K562 (cell line): ENCODE measurements around the gene UFC1.

Experiments
- FOXJ3 ChIP-seq: sonication (generic); formaldehyde crosslinking; IDR thresholded peaks from 2 replicates; pipeline ENCODE4 v1.4.0; 2020; ENCODE audit warnings: mild to moderate bottlenecking, missing genetic modification reagents
- FOXK2 ChIP-seq, 2 experiments: fragments of 450-650 bp; IDR thresholded peaks in 1 of 2; conservative IDR thresholded peaks in 1 of 2; 2 replicates each; pipeline ENCODE4 v1.6.1; 2016; ENCODE audit warnings: low read depth in 2 of 2, mild to moderate bottlenecking in 1 of 2
- HCFC1 ChIP-seq: IDR thresholded peaks from 2 replicates; pipeline ENCODE4 v1.6.1; 2012; ENCODE audit warnings: low read depth, low read length, improper control_type of control experiment
- RNF2 ChIP-seq: sonication (generic); IDR thresholded peaks from 2 replicates; pipeline ENCODE4 v1.6.1; 2016
- ZFP1 ChIP-seq: fragments of 450-650 bp; formaldehyde crosslinking; IDR thresholded peaks from 2 replicates; pipeline ENCODE4 v1.4.0; 2020; ENCODE audit warnings: mild to moderate bottlenecking, mixed read lengths
- TF ChIP-seq, protein P1 (sequence below): fragments of 250-450 bp; sonication (Bioruptor Pico); IDR thresholded peaks from 2 replicates; pipeline ENCODE4 v1.4.0; 2020; ENCODE audit warnings: mild to moderate bottlenecking, moderate library complexity, borderline replicate concordance

DNA sequence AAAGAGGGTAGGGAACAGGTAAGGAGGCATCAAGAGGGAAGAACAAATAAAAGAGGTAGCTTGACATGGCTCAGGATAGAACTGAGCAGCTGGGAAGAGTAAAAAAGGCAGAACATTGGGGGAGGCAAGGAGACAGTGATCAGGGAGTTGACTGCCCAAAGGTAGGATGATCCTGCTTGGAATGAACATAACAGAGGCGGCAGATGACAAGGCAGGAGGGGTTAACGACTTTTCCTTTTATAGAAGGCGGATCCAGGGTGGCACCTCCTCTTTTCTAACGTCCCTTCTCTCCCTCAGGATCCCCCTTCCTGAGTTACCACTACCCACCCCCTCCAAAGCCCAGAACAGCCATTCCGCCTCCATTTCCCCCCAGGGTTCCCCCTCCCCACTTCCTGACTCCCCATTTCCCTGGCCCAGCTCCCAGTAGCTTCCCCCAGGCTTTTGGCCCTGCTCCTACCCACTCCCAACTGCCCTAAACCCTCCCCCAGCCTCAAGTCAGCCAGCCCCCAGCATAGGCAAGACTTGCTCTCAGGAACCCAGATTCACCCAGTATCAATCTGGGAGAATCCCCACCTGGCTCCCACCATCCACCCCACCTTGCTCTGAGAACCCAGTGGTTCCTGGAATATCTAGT is 45.8 kb downstream of the UFC1 start:
- no peak for TF ChIP-seq FOXJ3 (CRISPR knock-in tag)
- no peak for TF ChIP-seq RNF2
- TF ChIP-seq HCFC1 = no peak
- TF ChIP-seq ZFP1 = no peak
- TF ChIP-seq FOXK2 (conservative IDR thresholded peaks at IDR 0.05 in 1 of 2, IDR thresholded peaks at IDR 0.05 in 1 of 2; ENCODE audit: low read depth in 2 of 2) = no peak
- TF ChIP-seq, protein P1, sequence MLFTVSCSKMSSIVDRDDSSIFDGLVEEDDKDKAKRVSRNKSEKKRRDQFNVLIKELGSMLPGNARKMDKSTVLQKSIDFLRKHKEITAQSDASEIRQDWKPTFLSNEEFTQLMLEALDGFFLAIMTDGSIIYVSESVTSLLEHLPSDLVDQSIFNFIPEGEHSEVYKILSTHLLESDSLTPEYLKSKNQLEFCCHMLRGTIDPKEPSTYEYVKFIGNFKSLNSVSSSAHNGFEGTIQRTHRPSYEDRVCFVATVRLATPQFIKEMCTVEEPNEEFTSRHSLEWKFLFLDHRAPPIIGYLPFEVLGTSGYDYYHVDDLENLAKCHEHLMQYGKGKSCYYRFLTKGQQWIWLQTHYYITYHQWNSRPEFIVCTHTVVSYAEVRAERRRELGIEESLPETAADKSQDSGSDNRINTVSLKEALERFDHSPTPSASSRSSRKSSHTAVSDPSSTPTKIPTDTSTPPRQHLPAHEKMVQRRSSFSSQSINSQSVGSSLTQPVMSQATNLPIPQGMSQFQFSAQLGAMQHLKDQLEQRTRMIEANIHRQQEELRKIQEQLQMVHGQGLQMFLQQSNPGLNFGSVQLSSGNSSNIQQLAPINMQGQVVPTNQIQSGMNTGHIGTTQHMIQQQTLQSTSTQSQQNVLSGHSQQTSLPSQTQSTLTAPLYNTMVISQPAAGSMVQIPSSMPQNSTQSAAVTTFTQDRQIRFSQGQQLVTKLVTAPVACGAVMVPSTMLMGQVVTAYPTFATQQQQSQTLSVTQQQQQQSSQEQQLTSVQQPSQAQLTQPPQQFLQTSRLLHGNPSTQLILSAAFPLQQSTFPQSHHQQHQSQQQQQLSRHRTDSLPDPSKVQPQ (CRISPR knock-in tag) = no peak
